Brain microvascular endothelial cell (primary cell): ENCODE measurements around the gene CDH22.

Experiments used
- DNase-seq: peaks from one replicate; pipeline ENCODE4 v3.0.0-alpha.2; 2020
- H3K27ac ChIP-seq: fragments of 250-450 bp; sonication (Bioruptor Pico); 2 replicates; pipeline ENCODE4 v1.5.1; 2020; ENCODE audit warnings: mild to moderate bottlenecking, moderate library complexity
- H3K27me3 ChIP-seq: fragments of 250-450 bp; sonication (Bioruptor Pico); replicated peaks from 2 replicates; pipeline ENCODE4 v1.5.1; 2020; ENCODE audit warnings: mild to moderate bottlenecking
- H3K36me3 ChIP-seq: fragments of 250-450 bp; sonication (Bioruptor Pico); replicated peaks from 2 replicates; pipeline ENCODE4 v1.5.1; 2020; ENCODE audit warnings: mild to moderate bottlenecking
- H3K4me3 ChIP-seq: 2 replicates; pipeline ENCODE4 v1.5.1; 2011; ENCODE audit warnings: low read depth, mild to moderate bottlenecking, control low read depth, low read length, moderate library complexity
- CTCF ChIP-seq: IDR thresholded peaks from 2 replicates; pipeline ENCODE4 v1.5.1; 2011; ENCODE audit warnings: low read depth, mild to moderate bottlenecking, moderate library complexity, low read length, control low read depth, inconsistent platforms; ENCODE audit errors: missing control alignments
- in situ Hi-C: cut with HindIII; loops from 2 replicates; pipeline ENCODE4 v1.10.0; 2017; ENCODE audit warnings: low sequenced_read_pairs, low pct_ligation_motif_present

Gene CDH22

GRCh38 chr20:46250772-46251171, 57.5 kb downstream of the CDH22 start:
- in situ Hi-C loops = no loop called here
- Histone ChIP-seq H3K27me3 (peaks cover 49% of the 10 kb centered on the region), H3K36me3 (no peaks in the 10 kb centered on the region), H3K27ac (no peak overlapping the region), H3K4me3 (no peak overlapping the region)
- DNase-seq = no peak
- TF ChIP-seq CTCF = no peak

DNA sequence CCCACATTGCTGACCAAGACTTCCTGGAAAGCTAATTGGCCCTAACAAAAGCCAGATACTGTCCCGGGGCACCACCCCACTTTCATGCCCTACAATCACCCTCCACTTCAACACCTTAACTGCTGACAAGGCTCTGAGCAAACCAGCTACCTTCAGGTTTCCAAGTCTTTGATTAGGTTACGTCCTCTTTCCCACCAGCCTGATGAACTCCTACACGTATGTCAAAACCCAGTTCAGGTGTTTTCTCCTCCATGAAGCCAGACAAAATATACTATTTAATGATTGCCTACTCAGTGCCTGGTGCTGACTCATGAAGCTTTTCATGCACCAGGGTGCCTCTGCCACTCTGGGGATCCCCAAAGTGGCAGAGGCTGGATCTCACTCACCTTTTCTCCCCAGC, 58.6 kb downstream of the CDH22 start:
- no peak overlapping the region for H3K4me3 ChIP-seq
- H3K27ac ChIP-seq = no peak overlapping the region
- no peak for DNase-seq
- no peaks in the 10 kb centered on the region for H3K36me3 ChIP-seq
- in situ Hi-C loops = no loop called here
- TF ChIP-seq CTCF = no peak
- peaks cover 52% of the 10 kb centered on the region for H3K27me3 ChIP-seq

DNA sequence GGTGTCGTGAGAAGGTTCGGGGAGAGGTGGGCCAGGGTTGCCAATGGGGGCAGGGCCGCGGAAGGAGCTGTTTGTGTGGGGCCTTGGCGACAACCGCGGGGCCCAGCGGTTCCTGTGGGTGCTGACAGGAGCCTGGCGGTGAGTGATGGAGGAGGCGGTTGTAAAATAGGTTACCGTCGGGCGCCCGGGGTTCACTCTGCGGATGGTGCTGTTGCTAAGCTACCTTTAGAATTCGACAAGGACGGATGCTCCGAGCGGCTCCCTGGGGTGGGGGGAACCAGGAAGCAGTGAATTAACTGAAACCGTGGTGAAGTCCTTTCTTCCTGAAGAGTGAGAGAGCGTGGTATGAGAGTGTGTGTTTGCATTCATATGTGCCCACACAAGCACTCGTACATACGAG, 61.7 kb downstream of the CDH22 start:
- TF ChIP-seq CTCF = no peak
- no peak overlapping the region for H3K27ac ChIP-seq
- H3K27me3 ChIP-seq = peaks cover 36% of the 10 kb centered on the region
- no peak for DNase-seq
- in situ Hi-C loops = no loop called here
- no peaks in the 10 kb centered on the region for H3K36me3 ChIP-seq
- H3K4me3 ChIP-seq = no peak overlapping the region

GRCh38 chr20:46243707-46244628, 64.3 kb downstream of the CDH22 start:
- TF ChIP-seq CTCF = no peak
- Histone ChIP-seq H3K27me3 (peaks cover 15% of the 10 kb centered on the region), H3K4me3 (no peak overlapping the region), H3K36me3 (no peaks in the 10 kb centered on the region), H3K27ac (no peak overlapping the region)
- no peak for DNase-seq
- in situ Hi-C loops = no loop called here

DNA sequence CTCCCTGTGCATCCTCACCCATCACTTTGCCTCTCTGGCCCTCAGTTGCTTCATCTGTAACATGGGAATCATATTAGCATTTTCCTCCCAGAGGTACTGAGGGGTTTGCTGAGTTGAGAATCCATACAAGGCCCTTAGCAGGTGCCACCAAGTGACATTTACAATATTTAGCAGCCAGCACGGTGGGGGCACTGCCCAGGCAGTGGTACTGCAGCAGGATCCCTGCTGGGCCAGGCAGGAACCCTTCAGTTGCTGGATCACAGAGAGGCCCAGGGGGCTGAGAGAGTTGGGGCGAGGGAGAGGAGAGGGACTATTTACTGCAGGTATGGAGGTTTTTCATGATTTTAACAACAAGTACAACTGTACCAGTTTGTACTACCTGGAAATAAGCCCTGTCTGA, 65.9 kb downstream of the CDH22 start:
- Histone ChIP-seq H3K36me3 (no peaks in the 10 kb centered on the region), H3K27ac (no peak overlapping the region), H3K27me3 (peaks cover 17% of the 10 kb centered on the region), H3K4me3 (no peak overlapping the region)
- TF ChIP-seq CTCF = no peak
- no peak for DNase-seq
- in situ Hi-C loops = no loop called here
